DMS153 treated with DMSO at 0.1 percent for 48 hours (cell line): Measurements from ENCODE around the gene CLIC6.

Experiments
- DNase-seq: peaks from one replicate; lab custom pipeline; 2025; ENCODE audit not compliant: unreplicated experiment; lab: John Stamatoyannopoulos, UW

The CLIC6 gene

GRCh38 chr21:34764715-34765284, 96.0 kb downstream of the CLIC6 start:
- no peak for DNase-seq

GRCh38 chr21:34765619-34766018, 96.8 kb downstream of the CLIC6 start:
- DNase-seq, result no peak

DNA sequence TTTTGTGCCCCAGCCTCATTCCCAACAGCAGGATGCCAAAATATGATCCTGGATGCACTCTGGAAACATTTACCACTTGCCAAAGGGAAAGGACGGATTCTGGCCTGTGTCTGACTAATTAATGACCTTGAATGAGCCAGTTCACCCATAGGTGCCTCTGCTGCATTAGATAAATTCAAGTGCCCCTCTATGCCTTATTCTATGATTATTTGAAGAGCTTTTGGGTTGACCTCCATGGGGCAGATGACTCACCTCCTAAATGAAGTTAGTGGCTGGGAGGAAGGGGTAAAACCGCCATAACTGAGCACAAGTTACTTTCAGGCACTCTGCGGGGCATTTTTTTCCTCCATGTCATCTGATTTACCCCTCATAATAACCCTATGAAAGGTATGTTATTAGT, 98.1 kb downstream of the CLIC6 start:
- no peak for DNase-seq
